Measurements from ENCODE around the gene FMN1. TPM values are rescaled to one million over a fixed set of nuclear protein-coding genes. Genes with fewer than 3 reads are reported as not detected.
"Not testable (repeated sequence)": the region's sequence is repeated elsewhere in the genome, so short reads cannot be mapped to it uniquely, and the experiment has no call there.

The FMN1 gene
- total RNA-seq, 1 donor from 2014 or later, result 4.6 TPM

- ATAC-seq, result peak; percentile 95
These were observed 104.4 kb downstream of the FMN1 start for GRCh38 chr15:33089878-33090757.

GRCh38 chr15:33089165-33089877, 105.2 kb downstream of the FMN1 start:
- peak; percentile 16 for ATAC-seq

- peak; percentile 50 for ATAC-seq
These were observed 107.9 kb downstream of the FMN1 start for GRCh38 chr15:33086500-33087121.

GRCh38 chr15:33084661-33085060, 109.9 kb downstream of the FMN1 start:
- ATAC-seq, result no peak

DNA sequence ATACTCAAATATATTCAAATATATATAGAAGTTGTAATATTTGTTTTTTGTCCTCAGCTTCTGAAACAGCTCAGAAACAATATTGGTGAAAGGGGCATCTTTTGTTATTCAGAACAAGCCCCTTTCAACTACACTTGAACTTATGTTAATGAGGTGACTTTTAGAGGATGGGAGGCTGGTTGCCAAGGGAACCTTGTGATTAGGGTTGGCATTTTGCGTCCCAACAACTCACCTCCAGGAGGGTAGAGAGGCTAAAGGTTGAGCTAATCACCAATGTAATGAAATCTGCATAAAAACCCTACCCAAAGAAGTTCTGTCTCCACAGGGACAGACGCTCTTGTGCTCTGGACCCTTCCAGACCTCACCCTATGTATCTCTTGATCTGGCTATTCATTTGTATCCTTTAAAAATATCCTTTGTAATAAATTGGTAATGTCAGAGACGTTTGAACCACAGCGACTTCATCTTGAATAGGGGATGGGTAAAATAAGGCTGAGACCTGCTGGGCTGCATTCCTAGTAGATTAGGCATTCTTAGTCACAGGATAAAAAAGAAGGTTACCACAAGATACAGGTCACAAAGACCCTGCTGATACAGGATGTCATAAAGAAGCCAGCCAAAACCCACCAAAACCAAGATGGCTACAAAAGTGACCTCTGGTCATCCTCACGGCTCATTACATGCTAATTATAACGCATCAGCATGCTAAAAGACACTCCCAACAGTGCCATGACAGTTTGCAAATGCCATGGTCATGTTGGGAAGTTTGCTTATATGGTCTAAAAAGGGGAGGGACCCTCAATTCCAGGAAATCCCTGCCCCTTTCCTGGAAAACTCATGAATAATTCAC, 111.1 kb downstream of the FMN1 start:
- no peak for ATAC-seq

DNA sequence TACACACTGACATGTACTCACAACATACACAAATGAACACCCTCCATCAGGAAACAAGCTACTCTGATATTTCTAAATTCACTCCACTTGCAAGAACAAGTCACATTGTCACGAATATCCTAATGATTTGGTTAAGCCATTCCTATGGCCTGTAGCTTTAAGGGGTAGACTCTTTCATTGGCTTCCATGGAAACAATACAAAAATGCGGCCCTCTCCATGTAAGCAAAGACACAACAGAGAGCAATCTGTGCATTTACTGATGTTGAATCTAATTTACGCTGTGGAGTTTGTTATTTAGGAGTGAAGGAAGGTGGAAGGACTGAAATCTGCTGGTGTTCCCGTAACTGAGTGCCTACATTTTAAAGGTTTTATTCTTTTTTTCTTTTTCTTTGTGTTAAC, 114.5 kb downstream of the FMN1 start:
- no peak for ATAC-seq

DNA sequence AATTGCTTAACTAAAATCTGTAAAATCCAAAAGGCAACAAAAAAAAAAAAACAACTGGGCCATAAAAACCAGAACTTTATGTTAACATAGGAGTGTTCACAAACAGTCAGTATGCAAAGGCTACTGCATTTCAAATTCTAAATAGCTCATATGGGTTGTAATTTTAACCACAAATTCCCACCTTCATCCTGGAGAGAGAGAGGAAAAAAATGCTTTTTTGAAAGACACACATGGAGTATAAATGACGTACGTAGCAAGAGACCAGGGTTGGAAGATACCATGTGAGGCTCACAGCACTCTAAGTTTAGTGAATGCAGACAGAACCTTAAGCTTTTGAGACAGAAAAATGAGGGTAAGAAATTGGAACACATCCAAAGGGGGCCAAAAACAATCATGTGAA, 115.9 kb downstream of the FMN1 start:
- no peak for ATAC-seq

DNA sequence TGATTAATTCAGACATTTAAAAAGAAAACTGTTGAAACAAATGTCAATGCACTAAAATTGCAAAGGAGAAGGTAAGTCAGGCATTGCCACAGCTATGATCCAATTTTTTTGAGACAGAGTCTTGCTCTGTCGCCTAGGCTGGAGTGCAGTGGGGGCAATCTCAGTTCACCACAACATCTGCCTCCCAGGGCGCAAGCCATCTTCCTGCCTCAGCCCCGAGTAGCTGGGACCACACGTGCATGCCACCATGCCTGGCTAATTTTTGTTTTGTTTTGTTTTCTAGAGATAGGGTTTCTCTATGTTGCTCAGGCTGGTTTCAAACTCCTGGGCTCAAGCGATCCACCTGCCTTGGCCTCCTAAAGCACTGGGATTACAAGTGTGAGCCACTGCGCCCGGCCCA, 117.6 kb downstream of the FMN1 start:
- no peak for ATAC-seq

GRCh38 chr15:33074942-33075341, 119.6 kb downstream of the FMN1 start:
- ATAC-seq, result peak; percentile 79

DNA sequence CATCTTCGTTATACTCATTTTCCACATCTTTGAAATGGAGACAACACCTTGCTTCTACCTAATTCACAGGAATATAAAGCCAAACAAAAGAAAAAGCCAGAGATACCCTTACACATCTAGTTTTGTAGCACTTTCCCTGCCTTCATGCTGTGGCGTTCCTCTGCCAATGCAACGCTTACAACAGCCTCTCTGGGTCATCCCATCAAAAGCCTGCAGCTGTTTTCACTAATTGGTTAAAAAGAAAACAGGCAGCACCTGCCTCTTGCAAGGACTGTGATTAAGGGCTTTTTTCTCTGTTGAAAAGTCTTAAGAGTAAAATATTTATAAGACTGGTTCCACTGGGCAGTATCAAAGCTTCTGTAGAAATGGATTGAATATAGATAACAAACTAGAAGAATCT, 120.3 kb downstream of the FMN1 start:
- ATAC-seq, result no peak

DNA sequence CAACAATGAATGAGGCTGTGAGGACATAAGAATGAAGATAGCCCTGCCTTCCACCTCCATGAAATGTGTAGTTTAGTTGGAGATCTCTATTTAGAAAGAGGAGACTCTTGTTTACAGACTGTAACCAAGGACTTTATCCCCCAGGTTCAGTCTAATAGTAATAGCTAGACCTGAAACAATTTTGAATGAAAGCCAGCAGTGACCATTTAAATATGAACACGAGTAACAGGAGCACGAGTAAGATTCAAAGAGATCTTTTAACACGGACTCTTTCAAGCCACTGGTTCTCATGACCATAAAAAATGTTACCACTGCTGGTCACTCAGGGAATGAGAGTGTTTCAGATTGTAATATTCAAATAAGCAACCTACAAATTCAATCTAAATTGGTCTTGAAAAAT, 123.1 kb downstream of the FMN1 start:
- ATAC-seq, result no peak

DNA sequence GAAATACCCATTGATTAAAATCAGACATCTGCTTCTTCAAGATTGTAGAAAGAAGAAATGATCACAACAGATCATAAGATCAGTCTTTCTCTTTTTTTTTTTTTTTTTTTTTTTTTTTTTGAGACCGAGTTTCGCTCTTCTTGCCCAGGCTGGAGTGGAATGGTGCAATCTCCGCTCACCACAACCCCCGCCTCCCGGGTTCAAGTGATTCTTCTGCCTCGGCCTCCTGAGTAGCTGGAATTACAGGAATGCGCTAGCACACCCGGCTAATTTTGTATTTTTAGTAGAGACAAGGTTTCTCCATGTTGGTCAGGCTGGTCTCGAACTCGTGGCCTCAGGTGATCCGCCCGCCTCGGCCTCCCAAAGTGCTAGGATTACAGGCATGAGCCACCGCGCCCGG, 124.6 kb downstream of the FMN1 start:
- not testable (repeated sequence) for ATAC-seq

GRCh38 chr15:33069161-33069560, 125.4 kb downstream of the FMN1 start:
- ATAC-seq, result no peak

DNA sequence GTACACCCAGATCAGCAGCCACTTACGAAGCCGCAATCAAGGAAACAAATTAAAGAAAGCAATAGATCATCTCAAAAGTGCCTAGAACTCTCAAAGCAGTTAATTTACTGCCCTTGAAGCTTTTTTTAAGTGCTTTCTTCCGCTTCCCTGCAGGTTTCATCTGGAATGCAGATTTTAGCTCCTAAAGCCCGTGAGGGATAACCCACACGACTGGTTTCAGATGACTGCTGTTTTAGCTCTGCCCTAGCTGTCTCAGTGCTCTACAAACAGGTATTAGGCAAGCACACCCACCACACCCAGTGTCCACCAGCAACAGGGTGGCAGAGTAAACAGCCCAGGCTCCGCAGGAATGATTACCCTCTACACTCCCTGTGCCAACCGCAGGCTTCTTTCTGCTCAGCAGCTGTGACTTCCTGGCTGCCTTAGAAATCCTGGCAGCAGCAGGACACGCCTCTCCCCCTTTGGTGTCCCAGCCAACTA, 126.0 kb downstream of the FMN1 start:
- ATAC-seq, result peak; percentile 100

DNA sequence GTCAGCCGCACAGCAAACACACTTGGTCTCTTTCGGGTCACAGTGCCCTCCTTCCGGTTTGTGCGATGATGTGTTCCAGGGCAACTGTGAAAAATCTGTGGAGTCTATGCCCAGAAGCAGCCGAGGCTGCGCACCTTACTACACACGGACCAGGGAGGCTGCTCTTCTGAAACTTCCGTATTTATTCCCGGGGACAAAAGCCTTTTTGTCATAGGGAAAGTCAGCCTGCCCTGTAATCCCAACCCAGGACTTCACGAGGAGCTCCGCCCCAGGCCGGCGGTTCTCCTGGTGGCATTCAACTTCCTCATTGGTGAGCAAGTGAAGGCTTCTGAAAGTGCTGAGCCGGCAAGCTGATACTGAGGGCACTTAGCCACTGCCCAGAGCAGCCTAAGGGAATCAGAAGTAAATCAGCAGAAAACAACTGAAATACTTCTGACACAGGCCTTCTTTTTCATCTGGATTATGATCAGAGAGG, 126.5 kb downstream of the FMN1 start:
- peak; percentile 77 for ATAC-seq

DNA sequence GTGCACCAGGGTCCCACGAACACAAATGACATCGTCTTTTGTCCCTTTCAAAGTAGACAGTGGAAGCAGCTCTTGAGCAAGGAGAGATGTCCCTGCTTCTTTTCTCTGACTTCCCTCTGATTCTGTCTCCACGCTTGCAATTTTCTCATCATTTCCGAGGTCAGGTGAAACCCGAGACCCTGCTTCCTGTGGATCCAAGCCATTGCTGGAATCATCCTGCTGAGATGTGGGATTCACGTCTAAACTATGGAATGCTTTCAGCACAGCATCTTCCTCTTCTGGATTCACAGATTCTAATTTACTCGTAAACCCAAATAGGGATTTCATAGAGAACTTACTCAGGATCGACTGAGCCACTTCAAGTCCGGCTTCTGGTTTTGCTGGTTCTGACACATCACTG, 127.1 kb downstream of the FMN1 start:
- no peak for ATAC-seq

GRCh38 chr15:33066584-33066983, 127.9 kb downstream of the FMN1 start:
- no peak for ATAC-seq

GRCh38 chr15:33064878-33065277, 129.6 kb downstream of the FMN1 start:
- no peak for ATAC-seq

- no peak for ATAC-seq
These were observed 135.3 kb downstream of the FMN1 start for GRCh38 chr15:33059184-33059583.

DNA sequence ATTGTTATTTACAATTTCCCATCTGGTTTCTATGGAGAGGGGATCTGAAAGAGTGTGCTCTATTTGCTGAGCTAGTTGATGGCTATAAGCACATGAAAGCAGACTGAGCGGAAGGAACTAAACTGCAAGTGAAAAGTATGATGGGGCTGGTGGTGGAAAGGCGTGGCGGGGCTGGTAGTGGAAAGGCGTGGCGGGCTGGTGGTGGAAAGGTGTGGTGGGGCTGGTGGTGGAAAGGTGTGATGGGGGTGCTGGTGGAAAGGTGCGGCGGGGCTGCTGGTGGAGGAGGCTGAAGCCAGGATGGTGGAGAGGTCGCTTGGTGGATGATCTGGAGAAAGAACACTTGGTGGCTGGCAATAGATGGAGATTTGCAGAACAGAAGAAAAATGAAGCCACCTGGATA, 136.7 kb downstream of the FMN1 start:
- ATAC-seq, result no peak

DNA sequence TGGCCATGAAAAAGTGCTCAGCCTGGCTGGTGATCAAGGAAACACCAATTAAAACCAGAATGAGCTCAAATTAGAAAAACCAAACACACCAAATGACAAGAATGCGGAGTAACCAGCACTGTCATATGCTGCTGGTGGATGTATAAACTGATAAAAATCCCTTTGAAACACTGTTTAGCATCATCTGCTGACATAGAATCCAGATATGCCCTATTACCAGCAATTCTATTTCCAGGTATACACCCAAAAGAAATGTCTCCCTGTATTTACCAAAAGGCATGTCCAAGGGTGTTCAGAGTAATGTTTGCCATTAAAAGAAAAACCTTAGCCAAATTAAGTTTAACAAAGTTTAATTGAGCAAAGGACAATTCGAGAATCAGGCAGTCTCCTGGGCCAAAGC, 138.6 kb downstream of the FMN1 start:
- ATAC-seq, result no peak

GRCh38 chr15:33051528-33051927, 143.0 kb downstream of the FMN1 start:
- no peak for ATAC-seq

All from esophagus mucosa (tissue), 1 donor.